Endometrial microvascular endothelial cells (primary cell): Measurements from ENCODE around the gene SLX4IP. TPM values are rescaled to one million over a fixed set of nuclear protein-coding genes. Genes with fewer than 3 reads are reported as not detected.

Source experiments
- in situ Hi-C: cut with HindIII; loops from 2 replicates; pipeline ENCODE4 v1.10.0; 2017; ENCODE audit warnings: low sequenced_read_pairs, low pct_unique_long_range_greater_than_20kb; ENCODE audit errors: inconsistent ontology term
- total RNA-seq: library from RNA; depleted of rRNA; stranded (reverse); fragments of >200 nt; gene quantifications from one replicate; pipeline ENCODE4 v1.2.3, GENCODE V29; 2015; ENCODE audit errors: inconsistent ontology term

SLX4IP gene
- total RNA-seq, 1 donor from 2014 or later, result 2.6 TPM

DNA sequence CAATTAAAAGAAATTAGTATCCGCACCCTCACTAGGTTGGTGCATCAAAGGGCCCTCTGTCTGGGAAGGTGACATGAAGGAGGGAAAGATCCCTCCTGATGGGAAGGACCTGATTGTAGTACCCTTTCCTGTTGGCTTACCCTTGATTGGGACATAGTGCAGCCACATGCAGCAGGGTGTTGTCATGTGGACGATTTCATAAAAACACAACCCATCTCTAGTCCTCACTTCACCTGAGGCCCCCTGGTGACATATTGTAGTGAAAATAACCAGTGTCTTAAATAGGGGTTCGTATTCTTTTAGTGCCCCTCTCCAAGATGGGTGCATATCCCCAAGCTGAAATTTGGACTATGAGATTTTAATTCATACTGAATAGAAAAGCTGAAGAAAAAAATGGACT, 97.3 kb downstream of the SLX4IP start:
- in situ Hi-C loops, result no loop called here

DNA sequence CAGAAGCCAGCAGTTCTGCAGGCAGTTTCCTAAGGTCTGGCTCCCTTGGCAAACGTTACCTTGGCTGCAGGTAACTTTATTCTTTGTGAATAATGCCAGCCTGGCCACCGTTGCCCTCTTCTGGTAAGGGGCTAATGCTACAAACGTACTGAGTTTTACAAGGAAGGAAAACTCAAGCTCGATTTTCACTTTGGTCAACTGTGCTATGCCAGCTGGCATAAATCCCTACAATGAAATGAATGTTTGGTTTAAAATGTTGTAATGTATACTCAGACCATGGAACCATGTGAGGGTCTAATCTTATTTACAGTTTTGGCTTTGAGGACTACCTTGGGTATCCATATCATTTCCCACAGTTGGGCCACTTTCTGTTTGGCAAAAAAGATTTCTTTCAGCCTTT, 101.4 kb downstream of the SLX4IP start:
- in situ Hi-C loops, result no loop called here

DNA sequence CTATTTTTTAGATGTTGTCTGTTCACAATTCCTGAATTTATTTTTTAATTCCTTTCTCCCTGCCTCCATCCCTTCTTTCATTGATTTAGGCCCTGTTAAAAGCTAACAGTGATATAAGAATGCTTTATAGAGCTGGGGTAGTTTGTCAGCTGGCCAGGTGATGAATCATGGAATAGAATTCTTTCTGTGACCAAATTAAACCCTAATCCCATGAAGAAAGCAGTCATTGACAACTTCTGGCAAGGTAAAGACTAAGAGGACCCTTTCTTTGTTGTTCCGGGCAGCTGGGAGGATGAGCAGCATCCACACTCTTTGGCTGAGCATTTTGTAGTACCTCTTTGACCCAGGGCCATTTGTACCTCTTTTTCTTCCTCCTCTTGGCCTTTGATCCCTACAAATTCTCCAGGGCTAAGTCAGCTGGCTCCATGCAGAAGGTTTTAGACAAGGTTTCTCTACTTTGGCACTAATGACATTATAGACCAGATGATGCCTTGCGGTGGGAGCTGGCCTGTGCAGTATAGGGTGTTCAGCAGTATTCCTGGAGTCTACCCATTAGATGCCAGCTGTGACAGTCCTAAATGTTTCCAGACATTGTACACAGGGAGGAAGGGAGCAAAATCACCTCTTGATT, 102.9 kb downstream of the SLX4IP start:
- in situ Hi-C loops, result no loop called here

DNA sequence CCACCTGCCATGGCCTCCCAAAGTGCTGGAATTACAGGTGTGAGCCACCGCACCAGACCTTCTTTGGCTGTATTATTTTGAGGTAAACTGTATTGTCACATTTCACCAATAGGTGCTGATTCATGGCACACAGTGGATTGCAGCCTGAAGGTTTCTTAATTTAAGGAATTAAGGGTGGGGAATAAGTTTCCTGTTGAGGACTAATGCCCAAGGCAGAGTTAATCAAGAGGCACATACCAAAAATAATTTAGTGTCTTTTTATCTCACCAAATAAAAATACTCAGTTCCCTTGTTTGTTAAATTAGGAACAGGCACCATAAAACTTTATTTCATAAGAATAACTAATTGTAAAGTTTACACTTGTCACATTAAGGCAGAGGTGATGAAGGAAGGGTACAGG, 103.7 kb downstream of the SLX4IP start:
- in situ Hi-C loops, result no loop called here

DNA sequence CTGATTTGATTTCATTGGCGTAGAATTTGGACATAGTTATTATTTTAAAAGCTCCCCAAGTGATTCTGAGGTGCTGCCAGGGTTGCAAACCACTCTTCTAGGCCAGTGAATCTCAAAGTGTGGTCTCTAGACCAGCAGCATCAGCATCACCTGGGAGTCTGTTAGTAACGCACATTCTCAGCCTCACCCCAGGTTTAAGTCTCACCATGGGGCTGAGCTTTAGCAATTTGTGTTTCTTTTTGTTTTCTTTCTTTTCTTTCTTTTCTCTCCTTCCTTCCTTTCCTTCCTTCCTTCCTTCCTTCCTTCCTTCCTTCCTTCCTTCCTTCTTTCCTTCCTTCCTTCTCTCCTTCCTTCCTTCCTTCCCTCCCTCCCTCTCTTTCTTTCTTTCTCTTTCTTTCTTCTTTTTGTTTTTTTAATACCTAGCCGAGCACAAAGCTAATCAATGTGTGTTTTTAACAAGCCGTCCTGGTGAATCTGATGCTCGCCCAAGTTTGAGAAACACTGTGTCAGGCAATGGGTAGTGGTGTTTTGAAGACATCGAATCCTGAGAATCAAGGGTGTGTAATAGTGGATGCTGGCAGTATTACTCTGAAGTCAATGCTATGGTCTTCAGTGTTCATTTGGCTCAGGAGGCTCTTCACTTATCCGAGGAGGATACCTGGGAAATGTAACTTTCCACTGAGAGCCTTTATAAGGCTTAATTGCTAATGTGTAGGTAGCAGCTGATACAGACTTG, 104.9 kb downstream of the SLX4IP start:
- in situ Hi-C loops, result no loop called here

DNA sequence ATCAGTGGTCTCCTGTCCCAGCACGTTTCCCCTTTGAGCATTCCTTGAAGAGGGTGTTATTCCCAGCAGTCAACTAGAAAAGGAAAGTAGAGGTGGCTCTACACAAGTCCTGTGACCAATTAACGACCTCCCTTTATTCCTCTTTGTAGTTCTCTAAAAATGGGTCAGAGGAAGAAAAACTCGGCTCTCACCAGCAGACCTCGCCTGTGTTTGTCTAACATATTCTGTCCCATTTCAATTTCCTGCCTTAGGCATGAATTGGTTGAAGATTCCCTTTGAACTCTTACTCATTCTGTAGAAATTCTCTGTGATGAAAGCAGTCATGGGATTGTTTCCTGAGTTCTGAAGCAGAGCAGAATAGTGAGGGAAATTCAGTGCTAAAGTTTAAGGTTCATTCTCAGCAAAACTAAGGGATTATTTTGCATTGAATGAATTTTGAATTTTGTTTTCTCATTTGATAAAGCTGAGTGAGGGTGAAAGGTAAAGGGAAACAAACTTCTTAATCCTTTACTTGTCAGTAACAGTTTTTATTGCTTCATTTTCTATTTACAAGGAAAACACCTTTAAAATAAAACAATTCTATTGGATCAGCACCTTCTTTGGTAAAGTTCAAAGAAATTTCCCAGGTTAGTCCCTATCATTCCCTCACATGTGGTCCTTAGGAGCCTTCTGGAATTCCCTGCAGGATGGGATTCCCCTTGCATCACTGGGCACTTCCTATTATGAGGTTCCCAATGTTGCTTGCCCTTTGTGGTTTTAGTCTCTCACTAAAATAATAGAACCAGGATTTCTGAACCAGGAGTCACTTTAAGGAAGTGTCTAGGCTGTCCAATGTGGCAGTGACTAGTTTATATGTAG, 105.8 kb downstream of the SLX4IP start:
- in situ Hi-C loops, result no loop called here

DNA sequence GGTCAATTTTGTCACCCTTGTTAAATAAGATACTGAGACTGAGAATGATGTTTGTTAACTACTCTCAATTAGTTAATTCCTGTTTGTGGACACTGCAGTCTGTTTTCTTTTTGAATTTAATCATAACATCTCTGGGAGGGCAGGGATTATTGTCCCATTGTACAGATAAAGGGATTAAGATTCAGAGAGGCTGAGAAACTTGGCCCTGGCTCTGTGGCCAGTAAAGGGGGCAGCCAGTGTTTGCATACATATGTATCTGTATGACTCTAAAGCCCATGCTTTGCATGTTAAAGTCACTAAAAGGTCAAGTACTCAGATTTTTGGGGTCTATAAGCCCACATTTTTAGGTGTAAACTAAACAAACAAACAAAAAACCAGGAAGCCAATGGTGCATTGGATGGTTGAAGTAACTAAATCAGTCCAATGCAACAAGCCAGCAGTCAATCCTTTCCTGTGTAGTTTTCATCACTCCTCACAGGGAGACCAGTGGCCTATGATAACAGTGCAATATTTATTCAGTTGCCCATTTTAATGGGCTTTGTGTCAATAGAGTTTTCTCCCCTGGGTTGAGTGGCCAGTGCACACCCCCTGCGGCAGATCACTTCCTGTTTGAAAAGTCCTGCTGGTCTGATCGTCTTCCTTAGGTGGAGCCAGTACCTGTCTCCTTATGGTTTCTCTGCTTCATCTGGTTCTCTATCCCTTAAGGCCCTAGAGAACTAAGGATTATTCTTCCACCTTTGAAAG, 106.7 kb downstream of the SLX4IP start:
- in situ Hi-C loops, result no loop called here

DNA sequence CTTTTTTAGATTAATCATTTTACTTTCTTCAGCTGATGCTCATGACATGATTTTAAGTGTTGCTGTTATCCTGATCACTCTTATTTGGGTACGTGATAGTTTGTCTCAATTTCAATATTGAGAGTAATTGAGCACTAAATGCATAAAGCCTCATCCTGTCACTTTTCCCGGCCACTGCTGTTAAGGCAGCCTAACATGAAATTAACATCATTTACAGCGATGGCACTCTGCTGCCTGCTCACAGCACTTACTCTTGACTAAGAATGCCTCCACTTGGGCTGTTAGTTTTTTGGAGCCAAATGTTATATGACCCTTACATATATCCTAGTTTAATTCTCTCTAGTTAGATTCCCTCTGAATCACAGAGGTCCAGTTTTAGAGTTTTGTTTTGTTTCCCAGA, 107.3 kb downstream of the SLX4IP start:
- in situ Hi-C loops, result no loop called here

DNA sequence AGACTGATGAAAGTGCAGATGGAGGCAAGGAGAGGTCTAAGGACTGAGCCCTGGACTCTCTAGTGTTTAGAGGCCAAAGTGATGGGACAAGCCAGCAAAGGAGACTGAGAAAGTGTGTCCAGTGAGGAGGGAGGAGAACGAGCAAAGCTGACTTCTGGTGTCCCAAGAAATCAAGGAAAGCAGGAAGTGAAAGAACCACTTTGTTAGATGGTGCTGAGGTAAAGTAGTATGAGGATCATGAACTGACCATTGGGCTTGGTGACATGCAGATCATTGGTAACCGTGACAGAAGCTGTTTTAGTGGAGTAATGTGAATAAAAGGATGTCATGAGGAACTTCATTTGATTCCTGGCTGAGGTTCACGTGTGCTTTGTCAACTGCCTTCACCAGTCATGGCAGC, 108.4 kb downstream of the SLX4IP start:
- in situ Hi-C loops, result no loop called here

DNA sequence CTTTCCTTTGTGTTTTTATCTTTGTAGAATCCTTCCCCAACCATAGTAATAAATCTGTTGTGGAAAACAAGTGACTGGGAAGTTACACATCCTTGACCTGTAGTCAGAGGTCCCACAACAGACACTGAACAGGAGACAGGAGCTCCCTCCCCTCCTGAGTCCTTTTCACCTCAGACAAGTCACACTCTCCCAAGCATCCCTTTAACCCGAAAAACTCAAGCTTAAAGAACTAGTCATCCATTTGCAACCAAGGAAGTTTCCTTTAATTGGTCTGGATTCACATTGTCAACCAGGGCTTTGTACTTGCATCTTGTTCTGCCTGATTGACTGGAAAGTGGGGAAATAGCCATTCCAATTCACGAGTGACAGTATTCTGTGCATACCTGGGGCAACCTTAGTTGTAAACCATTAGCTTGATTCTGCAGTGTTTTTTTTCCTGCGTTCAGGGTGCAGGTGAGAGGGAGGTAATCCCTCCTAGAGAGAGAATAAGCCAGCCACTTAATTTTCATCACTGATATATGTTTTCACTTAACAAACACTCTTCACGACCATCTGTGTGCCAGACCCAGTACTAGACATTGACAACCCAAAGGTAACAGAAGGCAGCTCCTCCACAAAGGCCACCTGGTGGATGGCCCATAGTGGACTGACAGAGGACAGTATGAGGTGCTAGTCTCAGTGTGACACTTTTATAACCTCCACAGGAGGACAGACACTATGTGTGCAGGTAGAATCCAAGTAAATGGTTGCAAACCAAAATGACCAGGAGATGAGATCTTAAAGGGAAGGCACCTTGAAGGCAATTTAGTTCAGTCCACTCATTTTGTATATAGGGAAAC, 112.4 kb downstream of the SLX4IP start:
- in situ Hi-C loops, result no loop called here

DNA sequence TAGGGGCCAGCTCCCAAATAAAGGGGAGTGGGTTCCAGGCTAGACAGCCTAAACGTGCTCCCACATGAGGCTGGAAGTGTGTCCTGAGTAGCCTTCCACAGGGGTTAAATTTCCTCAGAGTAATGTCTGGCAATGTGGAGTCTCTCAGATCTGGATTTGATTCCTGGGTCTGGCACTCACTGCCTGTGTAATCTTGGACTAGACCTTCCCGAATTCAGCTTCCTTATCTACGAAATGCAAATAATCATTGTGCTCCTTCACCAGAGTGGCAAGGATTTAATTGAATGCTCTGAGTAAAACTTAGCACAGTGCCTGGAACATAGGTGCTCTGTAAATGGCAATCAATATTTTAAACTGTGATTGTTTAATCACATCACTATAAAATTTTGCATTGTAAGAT, 114.4 kb downstream of the SLX4IP start:
- in situ Hi-C loops, result no loop called here

DNA sequence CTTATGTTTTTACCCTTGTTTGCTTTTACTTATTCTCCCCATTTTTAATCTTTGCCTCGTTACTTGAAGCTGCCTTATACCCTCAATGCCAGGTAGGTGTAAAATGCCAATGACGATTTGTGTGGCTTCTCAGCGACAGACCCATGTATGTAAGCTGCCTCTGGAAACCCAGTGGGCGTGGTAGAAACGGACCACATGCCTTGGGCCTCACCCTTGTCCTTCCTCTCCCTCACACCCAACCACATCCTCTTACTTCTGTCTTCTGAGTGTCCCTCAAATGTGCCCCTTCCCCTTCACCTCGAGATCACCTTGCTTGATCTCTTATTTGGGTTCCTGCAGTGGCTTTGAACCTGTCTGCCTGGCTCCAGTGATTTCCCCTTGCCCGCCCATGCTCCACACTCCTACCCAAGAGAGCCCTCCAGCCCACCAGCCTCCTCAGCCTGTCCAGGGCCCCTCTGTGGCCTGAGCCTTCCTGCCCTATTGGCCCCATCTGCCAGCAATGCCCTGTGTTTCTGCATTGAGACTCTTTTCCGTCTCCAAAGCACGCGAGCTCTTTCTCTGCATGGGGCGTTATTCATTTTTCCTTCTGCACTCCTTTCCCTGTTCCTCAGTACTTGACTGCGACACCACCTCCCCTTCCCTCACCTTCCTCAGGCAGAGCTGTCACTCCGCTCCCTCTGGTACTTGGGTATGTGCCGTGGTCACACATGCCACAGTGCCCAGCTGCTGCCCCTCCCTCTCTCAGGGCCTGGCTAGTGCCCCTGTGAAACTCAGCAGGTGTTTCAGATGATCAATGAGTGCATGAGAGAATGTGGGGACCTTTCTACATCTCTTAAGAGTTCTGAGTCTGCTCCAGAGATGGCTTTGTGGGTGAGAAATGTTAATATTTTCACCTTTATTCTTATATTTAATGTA, 115.4 kb downstream of the SLX4IP start:
- in situ Hi-C loops, result no loop called here

DNA sequence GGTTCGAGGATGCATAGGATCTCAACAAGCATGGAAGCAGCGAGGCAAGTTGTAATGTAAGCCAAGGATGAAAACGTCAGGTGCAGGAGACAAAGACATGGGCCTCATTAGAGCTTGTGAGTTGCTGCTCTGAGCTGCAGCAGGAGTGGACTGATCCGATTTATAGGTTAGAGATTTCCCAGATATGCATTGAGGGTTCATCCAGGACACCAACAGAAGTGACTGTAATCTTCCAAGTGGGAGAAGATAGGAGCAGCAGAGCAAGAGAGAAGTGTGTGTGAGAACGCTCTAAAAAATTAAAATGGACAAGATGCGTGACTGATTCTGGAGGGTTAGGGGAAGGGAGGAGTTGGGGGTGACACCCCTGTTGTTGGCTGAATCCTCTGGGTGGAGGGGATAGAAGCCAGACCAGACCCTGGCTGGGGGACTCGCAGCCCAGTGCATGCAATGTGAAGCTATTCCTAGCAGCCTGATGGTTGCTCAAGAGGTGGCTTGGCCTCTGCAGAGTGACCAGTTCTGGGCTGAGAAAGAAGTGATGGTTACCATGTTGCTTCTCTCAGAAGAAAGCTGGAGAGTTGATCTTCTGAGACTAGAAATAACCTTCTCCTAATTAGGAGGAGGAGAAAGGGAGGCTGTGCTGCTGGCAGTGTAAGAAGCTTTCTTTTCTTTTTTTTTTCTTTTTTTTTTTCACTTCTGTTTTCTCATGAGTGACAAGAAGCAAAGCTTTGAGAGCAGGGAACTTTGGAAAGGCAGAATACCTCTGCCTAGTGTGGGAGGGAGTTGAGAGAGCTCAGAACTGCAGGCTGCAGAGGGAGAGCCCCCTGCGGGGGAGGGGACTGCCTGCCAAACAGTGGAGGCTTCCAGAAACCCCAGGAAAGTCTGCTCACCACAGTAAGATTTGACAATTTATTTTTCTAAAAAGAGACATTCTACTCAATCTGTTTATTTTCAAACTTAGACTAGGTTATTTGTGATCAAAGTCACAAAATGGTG, 116.9 kb downstream of the SLX4IP start:
- in situ Hi-C loops, result no loop called here

DNA sequence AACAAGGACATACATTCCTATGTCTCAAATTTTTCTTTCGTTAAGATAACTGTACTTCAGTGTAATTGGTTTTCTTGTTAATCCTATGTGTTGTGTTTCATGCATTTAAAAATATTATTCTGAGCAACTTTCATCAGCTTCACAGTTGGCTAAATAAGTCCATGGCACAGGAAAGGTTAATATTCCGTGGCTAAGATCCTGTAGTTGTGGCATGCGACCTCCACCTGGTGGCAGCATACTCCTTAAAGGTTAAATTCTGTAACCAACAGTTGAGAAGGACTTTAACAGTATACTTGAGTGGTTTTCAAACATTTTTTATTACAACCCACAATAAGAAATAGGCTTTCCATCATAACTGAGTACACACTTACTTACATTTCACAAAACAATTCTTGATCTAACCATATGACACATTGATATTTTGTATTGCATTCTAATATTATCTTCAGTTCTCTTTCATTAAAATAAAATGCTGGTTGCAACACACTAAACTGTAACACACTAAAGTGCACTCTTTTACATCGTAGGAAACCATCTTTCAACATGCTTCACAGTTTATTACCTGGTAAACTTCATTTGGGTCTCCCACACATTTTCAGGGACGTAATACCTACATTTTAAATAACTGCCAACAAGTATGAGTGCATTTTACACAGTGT, 118.3 kb downstream of the SLX4IP start:
- in situ Hi-C loops, result no loop called here

DNA sequence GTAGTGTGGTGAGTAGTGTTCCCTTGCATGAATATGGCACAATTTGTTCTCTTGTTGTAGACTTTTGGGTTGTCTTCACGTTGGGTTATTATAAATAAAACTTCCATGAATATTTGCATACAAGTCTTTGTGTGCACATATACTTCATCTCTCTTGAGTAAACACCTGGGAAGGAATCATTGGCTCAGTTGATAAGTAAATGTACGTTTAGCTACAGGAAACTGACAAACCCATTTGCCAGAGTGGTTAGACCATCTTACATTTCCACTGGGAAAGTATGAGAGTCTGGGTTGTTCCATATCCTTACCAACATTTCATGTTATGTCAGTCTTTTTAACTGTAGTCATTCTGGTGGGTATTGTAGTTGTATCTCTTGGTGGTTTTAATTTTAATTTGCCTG, 119.2 kb downstream of the SLX4IP start:
- in situ Hi-C loops, result no loop called here

DNA sequence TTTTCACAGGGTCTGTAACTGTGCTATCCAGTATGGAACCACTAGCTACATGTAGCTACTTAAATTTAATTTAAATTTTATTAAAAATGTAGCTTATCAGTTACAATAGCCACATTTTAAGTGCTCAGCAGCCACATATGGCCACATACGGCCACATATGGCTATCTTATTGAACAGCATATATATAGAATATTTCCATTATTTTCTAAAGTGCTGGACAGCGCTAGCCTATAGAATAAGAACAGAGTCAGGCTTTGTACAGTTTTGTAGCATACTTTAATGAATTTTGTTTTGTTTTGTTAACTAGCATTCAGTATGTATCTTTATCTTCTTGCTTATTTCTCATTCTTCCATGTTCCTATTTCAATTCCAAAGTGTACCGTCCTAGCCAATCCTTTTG, 120.3 kb downstream of the SLX4IP start:
- in situ Hi-C loops, result no loop called here
